Erythroblast (primary cell): ENCODE data around the gene GRAMD4.

Source experiments
- GATA1 ChIP-seq: IDR thresholded peaks from 2 replicates; pipeline ENCODE4 v1.6.1; 2011; ENCODE audit warnings: low read depth, mild to moderate bottlenecking, control low read depth, low read length, moderate library complexity
- POLR2A ChIP-seq: IDR thresholded peaks from 2 replicates; pipeline ENCODE4 v1.6.1; 2011; ENCODE audit warnings: mild to moderate bottlenecking, low read length

DNA sequence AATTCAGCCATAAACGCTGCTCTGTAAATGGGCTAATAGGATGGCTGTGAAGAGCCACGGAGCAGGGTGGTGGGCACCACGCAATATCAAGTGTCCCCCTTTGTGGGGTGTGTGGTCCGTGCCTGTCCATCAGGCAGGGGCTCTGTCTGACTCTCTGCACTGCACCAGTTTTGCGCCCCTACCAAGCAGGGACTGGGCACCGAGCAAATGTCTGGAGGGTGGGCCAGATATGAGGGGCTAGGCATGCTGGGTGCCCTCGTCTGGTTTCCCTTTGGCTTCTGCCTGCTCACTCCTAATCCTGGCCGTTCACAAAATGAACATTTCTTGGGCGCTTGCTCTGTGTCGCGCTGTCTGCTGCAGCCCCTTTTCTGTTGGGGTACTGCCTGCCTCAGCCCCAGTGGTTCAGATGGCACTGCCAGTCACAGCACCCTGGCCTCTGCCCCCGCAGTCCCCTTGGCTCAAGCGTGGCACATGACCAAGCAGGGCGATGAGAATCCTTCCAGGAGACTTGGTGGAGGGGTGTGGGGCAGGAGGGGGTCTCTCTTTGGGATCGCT is 45.7 kb upstream of the GRAMD4 start:
- TF ChIP-seq POLR2A (no peak), GATA1 (no peak)
